HG03565 (cell line): ENCODE measurements around the gene PRRX2.
A peak's percentile ranks its signal among the peaks of the same experiment; 100 is the strongest.
"Not testable (repeated sequence)": the region's sequence is repeated elsewhere in the genome, so short reads cannot be mapped to it uniquely, and the experiment has no call there.

Source experiments
- ATAC-seq: cut with Tn5 transposase; IDR thresholded peaks from one replicate; pipeline ENCODE4 v1.9.1; 2021; ENCODE audit warnings: mild to moderate bottlenecking, moderate library complexity; ENCODE audit not compliant: unreplicated experiment

The PRRX2 gene

GRCh38 chr9:129726322-129727160, 61.1 kb downstream of the PRRX2 start:
- ATAC-seq, result no peak

GRCh38 chr9:129728744-129729143, 63.3 kb downstream of the PRRX2 start:
- no peak for ATAC-seq

DNA sequence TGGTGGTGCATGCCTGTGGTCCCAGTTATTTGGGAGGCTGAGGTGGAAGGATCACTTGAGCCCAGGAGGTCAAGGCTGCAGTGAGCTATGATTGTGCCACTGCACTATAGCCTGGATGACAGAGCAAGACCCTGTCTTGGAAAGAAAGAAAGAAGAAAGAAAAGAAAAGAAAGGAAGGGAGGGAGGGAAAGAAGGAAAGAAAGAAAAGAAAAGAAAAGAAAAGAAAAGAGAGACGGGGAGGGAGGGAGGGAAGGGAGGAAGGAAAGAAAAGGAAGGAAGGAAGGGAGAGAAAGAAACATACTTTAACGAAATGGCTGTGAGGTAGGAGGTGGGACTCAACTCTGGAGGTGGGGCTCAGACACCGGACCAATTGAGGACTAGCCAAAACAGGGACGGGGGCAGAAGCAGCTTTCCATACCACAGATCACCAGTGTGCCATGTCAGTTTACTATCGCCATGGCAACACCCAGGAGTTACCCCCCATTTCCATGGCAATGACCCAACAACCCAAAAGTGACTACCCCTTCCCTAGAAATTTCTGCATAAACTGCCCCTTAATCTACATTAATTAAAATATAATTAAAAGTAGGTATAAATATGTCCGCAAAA, 66.1 kb downstream of the PRRX2 start:
- no peak for ATAC-seq

- ATAC-seq, result no peak
Measured at GRCh38 chr9:129732100-129732499, 66.7 kb downstream of the PRRX2 start.

GRCh38 chr9:129732946-129733631, 67.6 kb downstream of the PRRX2 start:
- no peak for ATAC-seq

DNA sequence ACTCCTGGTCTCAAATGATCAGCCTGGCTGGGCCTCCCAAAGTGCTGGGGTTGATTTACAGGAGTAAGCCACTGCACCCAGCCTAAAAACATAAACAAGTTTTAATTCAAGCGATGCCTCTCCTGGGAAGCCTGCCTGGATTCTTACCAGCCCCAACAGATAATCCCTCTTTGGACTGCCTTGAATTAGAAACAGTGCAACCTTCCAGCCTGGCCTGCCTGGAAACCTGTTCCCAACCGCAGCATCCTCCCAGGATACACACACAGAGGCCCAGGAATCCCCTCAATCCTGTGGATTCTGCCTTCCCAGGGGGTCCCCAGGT, 68.1 kb downstream of the PRRX2 start:
- no peak for ATAC-seq

DNA sequence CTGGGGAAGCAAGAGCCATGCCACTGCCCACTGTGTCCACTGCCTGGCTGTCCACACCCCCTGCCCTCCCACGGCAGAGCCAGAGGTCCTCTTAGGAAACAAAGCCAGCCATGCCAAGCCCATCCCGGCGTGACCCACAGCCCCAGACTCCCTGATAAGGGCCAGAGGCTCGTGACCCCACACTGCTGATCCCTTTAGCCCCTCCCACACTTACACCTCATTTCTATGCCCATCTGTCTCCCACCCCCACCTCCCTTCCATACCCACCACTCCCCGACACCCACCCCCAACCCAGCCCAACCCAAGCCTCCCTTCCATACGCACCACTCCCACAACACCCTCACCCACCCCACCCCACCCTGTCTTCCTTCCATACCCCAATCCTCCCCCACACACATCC, 70.1 kb downstream of the PRRX2 start:
- ATAC-seq, result no peak

- ATAC-seq, result no peak
Measured at GRCh38 chr9:129736334-129736733, 70.9 kb downstream of the PRRX2 start.

DNA sequence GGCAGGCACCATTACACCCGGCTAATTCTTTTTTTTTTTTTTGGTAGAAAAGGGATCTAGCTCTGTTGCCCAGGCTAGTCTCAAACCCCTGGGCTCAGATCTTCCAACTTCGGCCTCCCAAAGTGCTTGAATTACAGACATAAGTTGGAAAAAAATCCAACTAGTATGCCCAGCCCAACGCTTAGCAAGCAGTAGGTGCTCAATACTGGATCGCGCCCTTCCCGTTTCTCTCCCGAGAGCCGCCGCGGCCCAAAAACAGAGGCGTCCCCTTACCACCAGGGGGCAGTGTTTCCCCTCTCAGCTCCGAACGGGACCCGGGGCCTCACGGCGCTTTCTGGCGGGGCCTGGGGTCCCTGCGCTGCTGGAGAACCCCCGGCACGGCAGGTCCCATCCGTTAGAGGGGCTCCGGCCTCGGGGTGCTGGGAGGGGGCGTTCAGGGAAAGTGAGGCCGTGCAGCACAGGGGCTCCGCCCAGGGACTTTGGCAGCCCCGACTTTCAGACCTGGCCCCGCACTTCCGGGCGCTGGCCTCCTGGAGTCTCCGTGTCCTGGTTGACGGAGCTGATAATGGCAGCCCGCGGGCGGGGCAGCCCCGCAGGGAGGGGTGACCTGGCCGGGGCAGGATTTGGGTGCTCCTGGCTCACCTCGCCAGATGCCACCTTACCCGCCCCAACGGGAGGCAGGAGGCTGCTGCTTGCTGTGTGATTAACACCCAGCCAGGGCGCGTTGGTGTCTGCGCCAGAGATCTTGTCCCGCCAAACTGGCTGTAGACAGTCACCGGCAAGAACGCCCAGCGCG, 72.2 kb downstream of the PRRX2 start:
- ATAC-seq, result peak; percentile 28

DNA sequence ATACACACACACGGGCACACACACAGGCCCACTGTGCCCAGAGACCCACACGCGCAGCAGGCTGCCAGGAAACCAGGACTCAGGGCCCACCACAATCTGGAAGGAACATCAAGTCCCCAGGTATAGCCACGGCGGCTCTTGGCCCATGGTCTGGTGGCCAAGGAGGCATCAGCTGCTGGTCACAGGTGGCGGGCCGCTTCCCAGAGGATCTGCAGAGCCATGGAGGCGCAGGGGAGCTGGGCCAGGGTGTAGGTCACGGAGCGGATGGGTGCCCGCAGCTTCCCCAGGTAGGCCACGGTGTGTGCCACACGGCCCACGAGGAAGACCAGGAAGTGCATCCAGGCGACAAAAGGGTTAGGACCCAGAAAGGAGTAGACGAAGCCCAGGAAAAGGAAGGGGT, 74.0 kb downstream of the PRRX2 start:
- no peak for ATAC-seq

- ATAC-seq, result no peak
Measured at GRCh38 chr9:129740174-129740573, 74.7 kb downstream of the PRRX2 start.

- no peak for ATAC-seq
Measured at GRCh38 chr9:129740666-129741464, 75.4 kb downstream of the PRRX2 start.

DNA sequence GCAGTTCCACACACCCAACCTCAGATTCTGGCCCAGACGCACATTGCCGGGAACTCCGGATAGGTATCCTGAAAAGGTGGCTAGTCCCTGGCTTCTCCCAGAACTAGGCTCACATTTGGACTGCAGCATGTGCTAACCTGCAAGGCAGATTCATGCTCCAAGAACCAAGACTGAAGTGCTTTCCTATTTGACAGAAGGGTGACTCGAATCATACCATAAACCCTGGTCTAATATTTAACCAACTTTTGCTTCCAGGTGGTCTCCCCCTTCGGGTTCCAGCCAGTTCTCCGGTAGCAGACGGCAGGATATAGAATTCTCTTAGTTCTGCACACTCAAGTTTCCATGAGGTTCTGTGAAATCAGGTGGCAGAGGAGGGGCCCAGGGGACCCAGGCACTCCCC, 79.8 kb downstream of the PRRX2 start:
- ATAC-seq, result no peak

GRCh38 chr9:129746092-129746777, 80.8 kb downstream of the PRRX2 start:
- no peak for ATAC-seq

DNA sequence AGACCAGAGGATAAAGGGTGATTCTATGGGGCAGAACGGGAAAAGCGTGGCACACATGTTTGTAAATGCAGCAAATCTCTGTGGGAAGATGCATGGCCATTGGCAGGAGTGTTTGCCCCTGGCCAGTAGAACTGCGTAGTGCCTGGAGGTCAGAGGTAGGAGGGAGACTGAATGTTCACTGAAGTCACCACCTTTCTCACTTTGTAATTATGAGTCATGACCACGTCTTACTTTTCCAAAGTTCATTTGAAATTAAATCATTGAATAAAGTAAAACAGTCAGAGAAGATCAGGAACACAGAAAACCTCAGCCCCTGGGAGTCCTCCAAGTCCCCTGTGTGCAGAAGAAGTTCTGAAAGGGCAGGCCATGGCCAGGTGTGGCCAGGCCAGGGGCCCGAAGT, 82.8 kb downstream of the PRRX2 start:
- ATAC-seq, result no peak

DNA sequence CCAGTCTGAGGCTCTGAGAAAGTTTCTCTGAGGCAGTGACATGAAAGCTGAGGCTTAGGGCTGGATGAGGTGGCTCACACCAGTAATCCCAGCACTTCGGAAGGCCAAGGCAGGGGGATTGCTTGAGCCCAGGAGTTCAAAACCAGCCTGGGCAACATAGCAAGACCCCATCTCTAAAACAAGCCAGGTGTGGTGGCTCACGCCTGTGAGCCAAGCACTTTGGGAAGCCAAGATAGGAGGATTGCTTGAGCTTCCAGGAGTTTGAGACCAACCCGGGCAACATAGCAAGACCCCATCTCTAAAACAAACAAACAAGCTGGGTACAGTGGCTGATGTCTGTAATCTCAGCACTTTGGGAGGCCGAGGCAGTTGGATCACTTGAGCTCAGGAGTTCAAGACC, 83.6 kb downstream of the PRRX2 start:
- ATAC-seq, result not testable (repeated sequence)

- no peak for ATAC-seq
Measured at GRCh38 chr9:129749575-129749974, 84.1 kb downstream of the PRRX2 start.

GRCh38 chr9:129750013-129750638, 84.7 kb downstream of the PRRX2 start:
- ATAC-seq, result no peak
